ENCODE results near the gene CDIPT. TPM values are rescaled to one million over a fixed set of nuclear protein-coding genes. Genes with fewer than 3 reads are reported as not detected.

CDIPT gene
- polyA plus RNA-seq, 1 donor from 2014 or later, result 95.6 TPM

DNA sequence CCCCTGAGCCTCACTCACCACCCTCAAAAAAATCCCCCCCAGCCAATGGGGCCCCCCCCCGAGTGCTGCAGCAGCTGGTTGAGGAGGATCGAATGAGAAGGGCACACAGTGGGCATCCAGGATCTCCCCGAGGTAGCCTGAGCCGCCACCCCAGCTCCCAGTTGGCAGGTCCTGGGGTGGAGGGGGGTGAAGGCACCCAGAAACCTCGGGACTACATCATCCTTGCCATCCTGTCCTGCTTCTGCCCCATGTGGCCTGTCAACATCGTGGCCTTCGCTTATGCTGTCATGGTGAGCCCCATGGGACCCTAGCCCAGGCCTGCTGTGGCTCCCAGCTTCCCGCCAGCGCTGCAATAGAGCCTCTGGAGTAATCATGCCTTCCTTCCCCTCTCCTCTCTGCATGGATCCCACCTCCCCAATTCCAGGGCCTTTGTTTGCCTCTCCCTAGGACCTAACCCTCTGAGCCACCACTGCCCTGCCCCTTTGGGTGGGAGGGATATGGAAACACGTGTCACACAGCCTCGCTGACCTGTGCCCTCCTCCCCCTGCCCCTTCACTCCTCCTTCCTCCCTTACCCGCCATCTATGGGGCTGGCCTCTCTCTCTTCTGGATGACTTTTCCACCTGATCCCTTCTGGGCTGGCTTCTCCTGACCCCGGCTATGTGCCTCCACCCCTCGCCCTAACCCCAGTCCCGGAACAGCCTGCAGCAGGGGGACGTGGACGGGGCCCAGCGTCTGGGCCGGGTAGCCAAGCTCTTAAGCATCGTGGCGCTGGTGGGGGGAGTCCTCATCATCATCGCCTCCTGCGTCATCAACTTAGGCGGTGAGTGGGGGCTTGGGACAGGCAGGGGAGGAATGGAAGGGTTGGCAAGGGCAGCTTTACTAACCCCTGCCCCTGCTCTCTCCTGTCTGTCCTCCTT, 49.1 kb downstream of the CDIPT start:
- Histone ChIP-seq H3K4me2 (ENCODE audit: low read length) (peak overlapping the region; percentile 96), H3K27me3 (ENCODE audit: insufficient read depth, low read depth, low read length) (no peaks in the 10 kb centered on the region), H3K9me2 (ENCODE audit: insufficient read depth, low read length) (no peaks in the 10 kb centered on the region), H3F3A (ENCODE audit: insufficient read depth, low read length, poor library complexity, severe bottlenecking) (no peaks in the 10 kb centered on the region), H2AFZ (ENCODE audit: low read depth, low read length) (no peak overlapping the region), H3K4me3 (ENCODE audit: low read length) (peak overlapping the region; percentile 100), H3K9ac (ENCODE audit: low read length) (peak overlapping the region; percentile 99), H4K20me1 (ENCODE audit: insufficient read depth) (no peaks in the 10 kb centered on the region), H3K27ac (ENCODE audit: low read length) (peak overlapping the region; percentile 98), H3K79me2 (replicated peaks; ENCODE audit: insufficient read depth, low read length) (peaks cover 50% of the 10 kb centered on the region), H3K36me3 (ENCODE audit: insufficient read depth, low read length) (no peaks in the 10 kb centered on the region), H3K9me3 (ENCODE audit: low read length) (no peaks in the 10 kb centered on the region)
- TF ChIP-seq MXI1 (conservative IDR thresholded peaks at IDR 0.05; ENCODE audit: poor library complexity, severe bottlenecking) (no peak), EP300 (conservative IDR thresholded peaks at IDR 0.05; ENCODE audit: poor library complexity, severe bottlenecking) (no peak)

DNA sequence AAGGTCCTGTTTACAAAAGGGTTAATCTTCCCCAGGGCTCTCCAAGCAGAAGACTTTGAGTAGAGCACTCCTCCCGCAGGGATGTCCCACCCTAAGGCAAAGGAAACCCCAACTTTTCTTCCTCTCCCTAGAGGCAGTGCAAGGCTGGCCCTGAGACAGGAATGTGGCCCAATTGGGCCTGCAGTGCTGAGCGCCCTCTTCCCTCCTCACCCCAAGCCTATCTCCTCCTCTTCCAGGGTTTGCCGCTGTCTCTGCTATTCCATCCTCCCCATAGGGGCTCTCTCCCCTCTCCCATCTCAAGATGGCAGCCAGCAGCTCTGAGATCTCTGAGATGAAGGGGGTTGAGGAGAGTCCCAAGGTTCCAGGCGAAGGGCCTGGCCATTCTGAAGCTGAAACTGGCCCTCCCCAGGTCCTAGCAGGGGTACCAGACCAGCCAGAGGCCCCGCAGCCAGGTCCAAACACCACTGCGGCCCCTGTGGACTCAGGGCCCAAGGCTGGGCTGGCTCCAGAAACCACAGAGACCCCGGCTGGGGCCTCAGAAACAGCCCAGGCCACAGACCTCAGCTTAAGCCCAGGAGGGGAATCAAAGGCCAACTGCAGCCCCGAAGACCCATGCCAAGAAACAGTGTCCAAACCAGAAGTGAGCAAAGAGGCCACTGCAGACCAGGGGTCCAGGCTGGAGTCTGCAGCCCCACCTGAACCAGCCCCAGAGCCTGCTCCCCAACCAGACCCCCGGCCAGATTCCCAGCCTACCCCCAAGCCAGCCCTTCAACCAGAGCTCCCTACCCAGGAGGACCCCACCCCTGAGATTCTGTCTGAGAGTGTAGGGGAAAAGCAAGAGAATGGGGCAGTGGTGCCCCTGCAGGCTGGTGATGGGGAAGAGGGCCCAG, 50.0 kb downstream of the CDIPT start:
- Histone ChIP-seq H3K4me2 (ENCODE audit: low read length) (peak overlapping the region; percentile 96), H3F3A (ENCODE audit: insufficient read depth, low read length, poor library complexity, severe bottlenecking) (no peaks in the 10 kb centered on the region), H3K9ac (ENCODE audit: low read length) (peak overlapping the region; percentile 99), H3K79me2 (replicated peaks; ENCODE audit: insufficient read depth, low read length) (peaks cover 59% of the 10 kb centered on the region), H3K27ac (ENCODE audit: low read length) (peak overlapping the region; percentile 98), H3K36me3 (ENCODE audit: insufficient read depth, low read length) (no peaks in the 10 kb centered on the region), H3K9me2 (ENCODE audit: insufficient read depth, low read length) (no peaks in the 10 kb centered on the region), H3K9me3 (ENCODE audit: low read length) (no peaks in the 10 kb centered on the region), H2AFZ (ENCODE audit: low read depth, low read length) (no peak overlapping the region), H4K20me1 (ENCODE audit: insufficient read depth) (no peaks in the 10 kb centered on the region), H3K4me3 (ENCODE audit: low read length) (peak overlapping the region; percentile 100), H3K27me3 (ENCODE audit: insufficient read depth, low read depth, low read length) (no peaks in the 10 kb centered on the region)
- no peak for TF ChIP-seq EZH2 (IDR thresholded peaks at IDR 0.05; ENCODE audit: borderline replicate concordance, insufficient read depth, low read length, poor library complexity, severe bottlenecking)
- TF ChIP-seq SMC3 (conservative IDR thresholded peaks at IDR 0.05; ENCODE audit: poor library complexity), result no peak
- no peak for TF ChIP-seq REST (IDR thresholded peaks at IDR 0.05; ENCODE audit: borderline replicate concordance)
- no peak for TF ChIP-seq EP300 (conservative IDR thresholded peaks at IDR 0.05; ENCODE audit: poor library complexity, severe bottlenecking)
- no peak for TF ChIP-seq TAF1 (IDR thresholded peaks at IDR 0.05; ENCODE audit: low read depth)
- no peak for TF ChIP-seq POLR2AphosphoS5 (IDR thresholded peaks at IDR 0.05)
- no peak for TF ChIP-seq MXI1 (conservative IDR thresholded peaks at IDR 0.05; ENCODE audit: poor library complexity, severe bottlenecking)
- no peak for TF ChIP-seq RAD21 (conservative IDR thresholded peaks at IDR 0.05)
- TF ChIP-seq, protein P1, sequence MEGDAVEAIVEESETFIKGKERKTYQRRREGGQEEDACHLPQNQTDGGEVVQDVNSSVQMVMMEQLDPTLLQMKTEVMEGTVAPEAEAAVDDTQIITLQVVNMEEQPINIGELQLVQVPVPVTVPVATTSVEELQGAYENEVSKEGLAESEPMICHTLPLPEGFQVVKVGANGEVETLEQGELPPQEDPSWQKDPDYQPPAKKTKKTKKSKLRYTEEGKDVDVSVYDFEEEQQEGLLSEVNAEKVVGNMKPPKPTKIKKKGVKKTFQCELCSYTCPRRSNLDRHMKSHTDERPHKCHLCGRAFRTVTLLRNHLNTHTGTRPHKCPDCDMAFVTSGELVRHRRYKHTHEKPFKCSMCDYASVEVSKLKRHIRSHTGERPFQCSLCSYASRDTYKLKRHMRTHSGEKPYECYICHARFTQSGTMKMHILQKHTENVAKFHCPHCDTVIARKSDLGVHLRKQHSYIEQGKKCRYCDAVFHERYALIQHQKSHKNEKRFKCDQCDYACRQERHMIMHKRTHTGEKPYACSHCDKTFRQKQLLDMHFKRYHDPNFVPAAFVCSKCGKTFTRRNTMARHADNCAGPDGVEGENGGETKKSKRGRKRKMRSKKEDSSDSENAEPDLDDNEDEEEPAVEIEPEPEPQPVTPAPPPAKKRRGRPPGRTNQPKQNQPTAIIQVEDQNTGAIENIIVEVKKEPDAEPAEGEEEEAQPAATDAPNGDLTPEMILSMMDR (IDR thresholded peaks at IDR 0.05; ENCODE audit: poor library complexity, severe bottlenecking), result no peak
